Choroid plexus epithelial cell (primary cell): Measurements from ENCODE around the gene CREB5.

Experiments used
- DNase-seq: peaks from one replicate; pipeline ENCODE4 v3.0.0-alpha.2; 2010; ENCODE audit warnings: low read depth
- H3K4me3 ChIP-seq: 2 replicates; pipeline ENCODE4 v1.5.1; 2011; ENCODE audit warnings: low read depth, mild to moderate bottlenecking, control low read depth, low read length, moderate library complexity
- TF ChIP-seq, protein P1 (sequence below): conservative IDR thresholded peaks from 2 replicates; pipeline ENCODE4 v1.5.1; 2011; ENCODE audit warnings: low read depth, mild to moderate bottlenecking, control low read depth, inconsistent platforms, low read length, moderate library complexity

Gene CREB5

GRCh38 chr7:28433699-28434219, 21.4 kb downstream of the CREB5 start:
- H3K4me3 ChIP-seq = no peak overlapping the region
- TF ChIP-seq, protein P1, sequence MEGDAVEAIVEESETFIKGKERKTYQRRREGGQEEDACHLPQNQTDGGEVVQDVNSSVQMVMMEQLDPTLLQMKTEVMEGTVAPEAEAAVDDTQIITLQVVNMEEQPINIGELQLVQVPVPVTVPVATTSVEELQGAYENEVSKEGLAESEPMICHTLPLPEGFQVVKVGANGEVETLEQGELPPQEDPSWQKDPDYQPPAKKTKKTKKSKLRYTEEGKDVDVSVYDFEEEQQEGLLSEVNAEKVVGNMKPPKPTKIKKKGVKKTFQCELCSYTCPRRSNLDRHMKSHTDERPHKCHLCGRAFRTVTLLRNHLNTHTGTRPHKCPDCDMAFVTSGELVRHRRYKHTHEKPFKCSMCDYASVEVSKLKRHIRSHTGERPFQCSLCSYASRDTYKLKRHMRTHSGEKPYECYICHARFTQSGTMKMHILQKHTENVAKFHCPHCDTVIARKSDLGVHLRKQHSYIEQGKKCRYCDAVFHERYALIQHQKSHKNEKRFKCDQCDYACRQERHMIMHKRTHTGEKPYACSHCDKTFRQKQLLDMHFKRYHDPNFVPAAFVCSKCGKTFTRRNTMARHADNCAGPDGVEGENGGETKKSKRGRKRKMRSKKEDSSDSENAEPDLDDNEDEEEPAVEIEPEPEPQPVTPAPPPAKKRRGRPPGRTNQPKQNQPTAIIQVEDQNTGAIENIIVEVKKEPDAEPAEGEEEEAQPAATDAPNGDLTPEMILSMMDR = no peak
- DNase-seq = peak; percentile 84

GRCh38 chr7:28434510-28434909, 22.2 kb downstream of the CREB5 start:
- DNase-seq = no peak
- TF ChIP-seq, protein P1 = no peak
- H3K4me3 ChIP-seq = no peak overlapping the region

GRCh38 chr7:28435152-28435551, 22.8 kb downstream of the CREB5 start:
- TF ChIP-seq, protein P1 = no peak
- no peak for DNase-seq
- H3K4me3 ChIP-seq = no peak overlapping the region

GRCh38 chr7:28435732-28436378, 23.5 kb downstream of the CREB5 start:
- no peak overlapping the region for H3K4me3 ChIP-seq
- TF ChIP-seq, protein P1 = no peak
- no peak for DNase-seq

GRCh38 chr7:28440055-28440601, 27.8 kb downstream of the CREB5 start:
- TF ChIP-seq, protein P1 = no peak
- H3K4me3 ChIP-seq = no peak overlapping the region
- no peak for DNase-seq

- TF ChIP-seq, protein P1 = no peak
- no peak for DNase-seq
Measured at GRCh38 chr7:28442540-28443420, 30.5 kb downstream of the CREB5 start.

More at GRCh38 chr7:28442540-28443420, 30.5 kb downstream of the CREB5 start:
- H3K4me3 ChIP-seq = no peak overlapping the region
